GM12878 (cell line): Measurements from ENCODE around the gene GTF2IRD1.

ENCODE experiments used
- CTCF ChIP-seq, 3 experiments: IDR thresholded peaks in 2 of 3; conservative IDR thresholded peaks in 1 of 3; 2 replicates each; pipeline ENCODE4 v1.5.1; 2011; ENCODE audit warnings: low read depth in 3 of 3, low read length in 3 of 3, mild to moderate bottlenecking in 3 of 3, control low read depth in 2 of 3, moderate library complexity in 2 of 3, inconsistent platforms in 1 of 3, mixed read lengths in 1 of 3; ENCODE audit not compliant: control insufficient read depth in 2 of 3, insufficient read depth in 1 of 3; ENCODE audit errors: extremely low read depth in 1 of 3
- USF1 ChIP-seq: IDR thresholded peaks from 2 replicates; pipeline ENCODE4 v1.6.1; 2011; ENCODE audit warnings: borderline replicate concordance, low read depth, mild to moderate bottlenecking, moderate library complexity, mixed read lengths, low read length; ENCODE audit not compliant: insufficient read depth; ENCODE audit errors: extremely low read length

GRCh38 chr7:74554178-74554577 is 100.5 kb downstream of the GTF2IRD1 start:
- TF ChIP-seq CTCF (IDR thresholded peaks at IDR 0.05 in 2 of 3, conservative IDR thresholded peaks at IDR 0.05 in 1 of 3; ENCODE audit: control insufficient read depth in 2 of 3, extremely low read depth in 1 of 3, insufficient read depth in 1 of 3, low read depth in 3 of 3, low read length in 3 of 3) (no peak), USF1 (no peak)
